ENCODE data around the gene CRYGN. TPM values are rescaled to one million over a fixed set of nuclear protein-coding genes. Genes with fewer than 3 reads are reported as not detected.

Gene CRYGN
- total RNA-seq, 1 experiment from 2014 or later, result not detected

DNA sequence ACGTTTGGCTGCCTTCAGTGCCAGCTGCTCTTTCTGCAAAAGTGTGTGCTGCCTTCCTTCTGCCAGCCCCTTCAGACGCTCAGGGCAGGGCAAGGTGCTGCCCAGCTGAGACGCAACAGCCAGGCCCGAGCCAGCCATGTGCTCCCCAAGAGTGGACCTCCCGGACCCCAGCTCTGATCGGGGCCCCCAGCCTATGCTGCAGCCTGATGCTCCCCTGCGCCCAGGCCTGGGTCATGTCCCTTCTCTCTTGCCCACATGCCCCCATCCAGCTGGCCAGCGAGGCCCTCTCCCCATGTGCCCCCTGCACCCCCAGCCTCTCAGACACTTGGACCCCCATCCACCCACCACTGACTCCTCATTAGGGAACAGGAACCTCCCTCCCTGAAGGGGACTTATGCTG is 47.9 kb downstream of the CRYGN start:
- DNase-seq (ENCODE audit: low read depth), result no peak

DNA sequence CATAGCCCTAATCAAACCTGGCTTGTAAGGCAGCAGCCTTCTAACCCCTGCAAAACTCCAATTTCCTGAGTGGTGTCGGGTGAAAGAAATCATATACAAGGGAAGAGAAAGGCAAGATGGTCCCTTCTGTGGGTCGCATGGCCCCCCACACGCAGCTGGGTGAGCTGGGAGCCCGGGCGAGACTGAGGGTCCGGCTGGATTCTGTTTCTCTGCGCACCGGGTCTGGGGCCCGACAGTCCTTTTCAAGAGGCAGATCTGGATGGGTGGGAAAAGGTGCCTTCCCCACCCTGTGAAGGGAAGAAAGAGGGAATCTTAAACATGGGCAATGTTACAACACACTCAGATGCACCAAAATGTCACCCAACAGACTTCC is 48.6 kb downstream of the CRYGN start:
- DNase-seq (ENCODE audit: low read depth), result no peak

DNA sequence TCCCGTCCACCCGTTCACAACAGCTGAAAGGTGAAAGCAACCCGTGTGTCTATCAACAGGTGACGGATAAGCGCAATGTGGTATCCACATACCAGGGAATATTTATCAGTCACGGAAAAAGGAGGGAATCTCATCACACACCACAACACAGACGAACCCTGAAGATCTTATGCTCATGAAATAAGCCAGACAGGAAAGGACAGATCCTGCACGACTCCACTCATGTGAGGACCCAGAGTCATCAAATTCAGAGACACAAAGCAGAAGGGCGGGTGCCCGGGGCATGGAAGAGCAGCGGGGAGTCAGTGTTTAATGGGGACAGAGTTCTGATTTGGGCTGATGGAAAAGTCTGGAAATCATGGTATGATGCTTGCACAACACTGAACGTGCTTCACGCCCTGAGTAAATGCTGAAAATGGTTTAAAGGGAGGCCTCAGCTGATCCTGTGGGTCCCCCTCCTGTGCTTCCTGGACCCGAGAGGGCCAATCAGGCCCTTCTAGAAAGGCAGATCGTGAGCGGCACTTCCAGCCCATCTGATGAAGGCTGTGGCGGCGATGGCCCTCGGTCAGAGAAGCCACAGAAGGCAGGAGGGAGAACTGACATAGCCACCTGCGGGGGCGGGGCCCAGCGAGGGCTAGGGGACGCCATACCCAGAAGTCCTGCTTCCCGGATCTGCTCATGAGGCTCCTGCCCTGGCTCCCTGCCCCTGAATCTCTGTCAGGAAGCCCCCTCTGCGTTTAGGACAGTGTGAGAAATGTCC is 49.2 kb downstream of the CRYGN start:
- no peak for DNase-seq (ENCODE audit: low read depth)

DNA sequence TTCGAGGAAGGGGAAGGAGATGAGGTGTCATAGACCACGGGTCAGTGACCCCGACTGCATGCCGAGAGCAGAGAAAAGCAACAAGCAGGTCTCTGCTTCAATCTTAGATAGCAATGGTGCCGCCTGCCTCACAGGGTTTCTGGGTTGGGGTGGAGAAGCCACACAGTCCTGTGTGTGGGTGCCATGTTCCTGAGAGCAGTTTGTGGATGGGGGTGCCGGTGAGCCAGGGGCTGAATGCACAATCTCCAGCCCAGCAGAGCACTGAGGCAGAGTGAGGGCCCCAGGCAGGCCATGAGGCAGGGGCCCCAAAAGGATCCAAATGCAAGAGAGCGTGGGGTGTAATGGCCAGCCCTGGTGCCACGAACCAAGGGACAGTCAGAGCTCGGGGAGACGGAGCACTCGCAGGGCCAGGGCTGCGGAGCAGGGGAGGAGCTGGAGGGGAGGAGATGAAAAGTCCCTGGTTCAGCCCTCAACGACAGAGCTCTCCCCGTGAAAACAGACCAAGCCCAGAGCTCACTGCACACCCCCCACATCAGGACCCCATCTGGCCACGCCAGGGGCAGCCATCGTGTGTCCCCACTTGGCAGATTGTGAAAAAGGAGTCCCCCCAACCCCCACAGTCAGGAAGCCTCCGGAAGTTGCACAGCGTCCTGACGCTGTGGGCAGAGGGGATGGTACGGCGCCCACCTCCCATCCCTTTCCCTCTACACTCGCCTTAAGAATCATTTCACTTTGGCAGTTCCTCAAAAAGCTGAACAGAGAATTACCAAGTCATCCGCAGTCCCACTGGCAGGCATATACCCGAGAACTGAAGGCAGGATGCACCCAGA is 50.0 kb downstream of the CRYGN start:
- DNase-seq (ENCODE audit: low read depth), result no peak

DNA sequence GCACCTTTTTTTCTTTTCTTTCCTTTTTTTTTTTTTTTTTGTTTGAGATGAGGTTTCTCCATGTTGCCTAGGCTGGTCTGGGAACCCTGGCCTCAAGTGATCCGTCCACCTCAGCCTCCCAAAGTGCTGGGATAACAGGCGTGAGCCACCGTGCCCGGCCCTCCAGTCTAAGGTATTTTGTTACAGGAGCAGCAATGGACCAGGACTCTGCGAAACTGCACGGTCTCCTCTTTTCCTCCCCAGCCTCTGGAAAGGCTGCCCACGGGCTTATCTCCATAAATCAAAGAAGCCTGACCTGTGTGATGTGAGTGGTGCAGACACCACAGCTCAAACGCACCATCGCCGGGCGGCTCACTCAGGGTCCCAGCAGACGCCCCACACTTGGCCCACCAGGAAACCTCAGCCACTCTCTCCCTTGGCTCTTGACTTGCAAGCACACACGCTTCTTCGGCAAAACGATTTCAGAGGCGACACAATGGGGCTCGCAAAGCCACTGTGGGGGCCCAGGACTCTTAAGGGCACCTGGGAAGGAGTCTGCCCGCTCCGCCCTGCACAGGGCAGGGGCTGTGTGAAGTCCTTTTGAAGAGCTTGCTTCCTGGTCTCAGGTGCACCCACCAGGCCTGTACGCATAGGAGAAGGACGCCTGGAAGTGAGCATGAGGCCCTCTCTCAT is 50.7 kb downstream of the CRYGN start:
- DNase-seq (ENCODE audit: low read depth), result no peak

DNA sequence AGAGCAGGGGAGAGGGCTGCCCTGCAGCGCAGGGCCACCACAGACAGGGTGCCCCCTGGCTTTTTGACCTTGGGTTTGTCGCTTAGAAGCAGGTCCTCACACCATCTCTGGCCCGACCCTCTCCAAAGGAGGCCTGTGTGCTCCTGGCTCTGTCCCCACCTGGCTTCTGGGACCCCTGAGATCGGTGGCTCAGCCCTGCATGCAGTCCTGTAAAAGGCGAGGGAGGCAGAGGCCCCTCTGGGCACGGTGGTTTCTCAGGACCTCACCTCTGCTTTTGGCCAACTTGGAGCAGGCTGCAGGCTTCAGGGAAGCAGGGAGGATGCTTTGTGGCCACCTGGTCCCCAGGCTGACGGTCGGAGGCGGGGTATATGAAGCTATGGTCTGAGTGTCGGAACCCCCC is 51.5 kb downstream of the CRYGN start:
- DNase-seq (ENCODE audit: low read depth), result no peak

DNA sequence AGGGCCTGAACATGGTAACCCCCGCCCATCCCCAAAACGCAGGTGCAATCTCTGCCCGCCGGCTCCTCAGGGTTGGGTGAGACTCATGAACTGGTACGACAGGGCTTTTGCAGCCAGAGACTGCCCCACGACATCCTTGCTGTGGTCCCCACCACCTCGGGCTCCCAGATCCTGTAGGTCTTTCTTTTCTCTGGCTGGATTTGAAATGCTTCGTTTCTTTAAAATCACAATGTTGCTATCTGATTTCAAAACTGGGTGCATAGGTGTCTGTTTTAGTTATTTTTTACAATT is 52.0 kb downstream of the CRYGN start:
- DNase-seq (ENCODE audit: low read depth), result no peak

DNA sequence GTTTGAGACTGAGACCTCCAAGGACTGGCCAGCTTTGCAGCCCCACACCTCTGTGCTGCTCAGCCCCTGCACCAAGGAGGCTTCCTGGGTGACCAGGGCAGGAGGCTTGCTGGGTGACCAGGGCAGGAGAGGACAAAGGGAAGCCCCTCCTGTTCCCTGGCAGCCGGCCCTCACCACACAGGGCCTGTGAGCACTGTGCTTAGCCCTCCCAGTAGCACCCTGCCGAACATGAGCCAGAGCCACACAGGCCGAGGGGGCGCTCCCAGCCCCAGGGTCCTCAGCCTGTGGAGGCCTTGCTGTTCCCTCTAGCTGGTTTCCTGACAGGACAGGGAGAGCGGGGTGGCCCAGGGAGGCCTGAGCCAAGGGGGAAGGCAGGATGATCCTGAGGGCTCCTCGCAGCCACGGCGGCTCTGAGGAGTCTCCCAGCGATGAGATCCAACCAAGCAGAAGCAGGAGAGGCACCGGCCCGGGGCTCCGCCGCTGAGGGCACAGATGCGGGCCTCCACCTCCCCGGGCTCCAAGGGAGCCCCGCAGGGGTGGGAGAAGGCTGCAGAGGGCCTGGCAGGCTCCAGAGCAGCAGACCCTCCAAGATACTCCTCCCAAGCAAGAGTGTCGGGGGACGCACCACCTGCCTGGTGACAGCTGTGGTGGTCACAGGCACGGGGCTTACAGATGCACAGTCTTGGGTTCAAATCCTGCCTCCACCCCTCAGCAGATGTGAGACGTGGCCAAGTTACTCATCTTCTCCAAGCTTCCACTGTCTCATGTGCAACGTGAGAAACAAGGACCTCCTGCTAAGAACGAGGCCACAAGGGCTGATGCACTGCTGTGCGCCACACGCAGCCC is 52.6 kb downstream of the CRYGN start:
- no peak for DNase-seq (ENCODE audit: low read depth)

DNA sequence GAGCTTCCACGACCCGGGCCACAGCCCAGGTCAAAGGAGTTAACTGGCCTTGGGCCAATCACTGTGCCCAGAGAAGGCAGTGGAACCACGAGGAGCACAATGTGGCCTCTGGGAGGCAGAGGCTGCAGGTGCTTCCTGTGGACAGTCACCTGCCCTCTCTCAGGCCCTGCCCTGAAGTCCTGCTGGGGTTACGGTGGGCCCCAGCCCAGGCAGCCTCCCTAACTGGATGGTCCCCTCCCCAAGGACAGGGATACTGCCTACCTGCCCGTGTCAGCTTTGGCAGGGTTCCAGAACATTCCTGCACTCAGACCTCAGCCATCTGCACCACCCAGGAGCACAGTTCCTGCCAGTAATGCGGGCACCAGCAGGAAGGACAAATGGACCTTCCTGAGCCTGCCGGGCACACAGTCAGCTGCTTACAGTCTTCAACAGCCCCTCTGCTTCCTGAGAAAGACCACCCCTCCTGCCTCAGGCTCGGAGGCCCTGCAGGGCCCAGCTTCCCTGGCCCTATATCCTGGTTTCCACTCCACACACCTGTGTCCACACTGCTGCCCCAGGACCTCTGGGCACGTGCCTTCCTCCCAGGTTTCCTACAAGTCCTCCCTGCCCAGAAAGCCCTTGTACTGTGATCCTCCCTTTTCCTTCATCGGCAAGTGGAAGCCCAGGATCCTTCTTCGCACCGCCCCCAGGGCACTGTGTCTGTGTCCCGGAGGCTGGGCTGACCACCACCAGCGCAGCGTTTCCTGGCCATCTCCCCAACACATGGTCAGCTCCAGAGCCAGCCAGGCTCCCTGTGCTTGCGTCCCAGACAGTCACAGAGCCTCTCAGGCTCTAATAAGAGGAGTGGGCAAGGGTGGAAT is 53.4 kb downstream of the CRYGN start:
- no peak for DNase-seq (ENCODE audit: low read depth)

DNA sequence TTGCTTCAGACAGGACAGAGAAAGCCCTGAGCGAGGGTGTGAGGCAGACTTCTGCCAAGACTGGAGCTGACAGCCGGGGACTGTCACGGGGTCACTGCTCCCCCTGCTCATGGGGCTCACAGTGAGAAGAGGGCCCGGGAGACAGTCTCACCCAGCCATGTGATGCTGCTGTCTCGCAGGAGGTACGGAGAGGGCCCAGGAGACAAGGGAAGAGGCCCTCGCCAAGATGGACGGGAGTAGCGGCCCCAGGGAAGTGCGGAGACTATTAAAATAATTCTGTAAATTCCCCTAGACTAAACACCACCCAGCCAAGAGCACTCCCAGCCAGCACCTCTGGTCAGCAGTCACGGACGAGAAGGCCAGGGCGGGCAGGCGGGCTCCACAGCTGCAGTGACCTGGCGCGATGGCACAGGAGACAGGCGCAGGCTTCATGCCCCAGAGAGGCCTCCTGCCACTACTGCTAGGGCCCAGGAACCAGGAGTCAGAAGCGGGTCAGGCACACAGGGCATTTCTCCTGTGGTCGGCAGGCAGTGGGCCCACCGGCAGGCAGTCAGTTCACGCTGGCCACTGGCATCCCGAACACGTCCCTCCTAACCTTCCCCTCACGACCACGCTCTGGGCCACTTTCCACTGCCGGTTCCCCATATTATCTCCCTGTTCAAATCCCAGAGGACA is 54.2 kb downstream of the CRYGN start:
- DNase-seq (ENCODE audit: low read depth), result no peak

DNA sequence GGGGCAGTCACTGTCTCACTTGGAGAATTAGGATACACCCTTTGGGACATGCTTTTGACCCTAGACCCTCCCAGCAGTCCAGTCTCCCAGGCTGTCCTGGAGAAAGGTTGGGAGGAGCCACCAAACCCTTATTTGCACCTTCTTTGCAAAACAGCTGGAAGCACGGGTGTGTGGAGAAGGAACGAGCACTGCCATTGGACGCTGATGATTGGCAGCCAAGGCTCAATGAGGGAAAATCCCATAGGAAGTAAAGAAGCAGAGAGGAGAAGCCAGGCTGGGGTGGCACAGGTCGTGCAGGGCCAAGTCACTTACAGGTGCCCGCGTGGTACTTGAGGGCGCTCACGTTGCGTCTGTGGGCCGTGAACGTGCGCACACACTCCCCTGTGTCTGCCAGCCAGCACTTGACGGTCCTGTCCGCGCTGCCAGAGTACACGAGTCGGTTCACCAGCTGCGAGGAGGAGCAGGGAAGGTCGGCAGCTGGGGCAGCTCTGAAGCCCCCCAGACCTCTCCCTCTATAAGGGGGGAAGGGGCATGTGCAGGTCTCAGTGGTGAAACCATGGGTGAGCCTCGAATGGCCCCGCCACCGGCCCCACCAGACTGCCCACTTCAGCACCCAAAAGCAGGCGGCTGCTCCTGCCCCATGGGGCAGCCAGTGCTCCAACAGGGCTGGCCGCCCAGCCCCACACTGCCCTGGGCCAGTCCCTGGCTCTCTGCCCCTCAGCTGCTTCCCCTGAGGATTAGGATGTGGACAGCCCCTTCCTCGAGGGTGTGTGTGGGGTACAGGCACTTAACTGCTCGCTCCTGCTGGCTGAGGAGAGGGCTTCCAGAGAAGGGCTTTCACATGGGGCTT is 54.9 kb downstream of the CRYGN start:
- no peak for DNase-seq (ENCODE audit: low read depth)

DNA sequence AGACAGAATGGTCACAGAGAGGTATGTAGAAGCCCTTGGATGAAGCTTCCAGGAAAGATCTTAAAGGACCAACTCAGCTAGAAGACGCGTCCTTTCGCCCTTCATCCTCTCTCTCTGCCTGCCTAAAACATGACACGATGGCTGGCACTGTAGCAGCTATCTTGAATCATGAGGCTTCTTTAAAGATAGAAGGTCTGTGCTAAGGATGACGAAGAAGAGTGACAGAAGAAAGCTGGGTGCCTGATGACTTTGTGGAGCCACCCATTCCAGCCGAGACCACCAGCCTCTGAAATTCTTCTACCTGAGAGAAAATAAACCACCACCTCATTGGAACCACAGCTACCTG is 55.6 kb downstream of the CRYGN start:
- no peak for DNase-seq (ENCODE audit: low read depth)

DNA sequence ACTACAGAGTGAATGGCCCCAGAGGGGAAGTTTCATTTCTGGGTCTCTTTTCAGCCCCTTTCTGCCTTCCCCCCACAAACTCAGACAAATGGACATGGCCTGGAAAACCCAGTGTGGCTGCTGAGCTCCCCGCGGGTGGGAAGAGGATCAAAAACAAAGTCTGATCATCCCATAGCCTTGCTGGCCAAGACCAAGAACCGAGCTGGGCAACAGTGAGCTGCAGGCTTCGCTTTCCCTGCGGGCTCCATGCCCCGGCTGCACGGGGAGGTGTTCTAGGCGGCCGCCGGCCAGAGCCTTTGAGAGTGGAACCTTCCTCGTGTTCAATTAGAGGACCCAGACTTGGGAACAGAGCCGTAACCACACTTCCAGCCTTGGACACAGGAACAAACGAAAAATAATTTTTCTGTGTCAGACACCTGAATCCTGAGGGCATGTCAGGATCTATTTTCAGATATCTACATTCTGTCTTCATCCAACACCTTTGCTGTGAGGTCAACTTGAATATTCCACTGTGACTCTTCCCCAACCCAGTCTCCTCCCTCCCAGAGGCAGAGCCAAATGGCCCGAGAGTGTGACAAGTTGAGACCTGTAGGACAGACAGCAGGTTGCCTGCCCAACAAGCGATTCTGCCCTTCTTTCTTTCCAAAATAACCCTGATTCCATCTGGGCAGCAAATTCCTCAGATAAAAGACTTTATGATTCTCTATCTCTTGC is 56.1 kb downstream of the CRYGN start:
- DNase-seq (ENCODE audit: low read depth), result no peak

DNA sequence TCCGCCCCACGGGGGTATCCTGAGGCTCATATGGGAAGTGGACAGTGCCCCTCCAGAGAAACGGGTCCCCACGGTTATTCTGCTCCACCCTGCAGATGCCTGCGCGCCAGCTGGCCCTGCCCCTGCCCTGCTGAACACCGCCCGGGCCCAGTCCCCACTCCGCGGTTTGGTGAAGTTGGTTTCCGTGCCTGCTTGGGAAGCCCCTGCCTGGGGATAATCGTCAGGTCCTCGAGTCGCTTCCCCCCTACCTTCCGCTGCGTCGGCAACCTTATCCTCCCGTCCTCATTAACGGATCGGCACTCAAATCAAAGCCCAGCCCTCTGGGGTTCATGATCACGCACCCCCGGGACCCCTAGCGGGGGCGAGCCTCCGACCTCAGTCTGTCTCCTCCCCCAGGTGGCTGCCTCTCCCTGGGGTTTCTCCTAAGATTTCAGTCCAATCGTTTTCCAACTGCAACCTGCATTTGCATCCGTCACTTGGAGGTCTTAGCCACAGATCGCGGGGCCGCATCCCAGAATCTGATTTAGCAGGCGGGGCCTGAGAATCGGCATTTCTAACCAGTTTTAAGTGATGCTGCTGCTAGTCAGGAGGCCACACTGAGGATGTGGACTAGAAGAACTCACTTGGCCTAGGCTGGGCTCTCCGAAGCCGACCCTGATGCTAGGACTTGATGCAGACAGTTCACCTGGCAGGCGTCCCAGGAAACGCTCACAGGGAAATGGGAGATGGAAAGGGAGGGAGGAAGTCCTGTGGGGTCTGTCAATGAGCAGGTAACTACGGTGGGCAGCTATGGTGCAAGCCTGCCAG is 57.7 kb downstream of the CRYGN start:
- no peak for DNase-seq (ENCODE audit: low read depth)

DNA sequence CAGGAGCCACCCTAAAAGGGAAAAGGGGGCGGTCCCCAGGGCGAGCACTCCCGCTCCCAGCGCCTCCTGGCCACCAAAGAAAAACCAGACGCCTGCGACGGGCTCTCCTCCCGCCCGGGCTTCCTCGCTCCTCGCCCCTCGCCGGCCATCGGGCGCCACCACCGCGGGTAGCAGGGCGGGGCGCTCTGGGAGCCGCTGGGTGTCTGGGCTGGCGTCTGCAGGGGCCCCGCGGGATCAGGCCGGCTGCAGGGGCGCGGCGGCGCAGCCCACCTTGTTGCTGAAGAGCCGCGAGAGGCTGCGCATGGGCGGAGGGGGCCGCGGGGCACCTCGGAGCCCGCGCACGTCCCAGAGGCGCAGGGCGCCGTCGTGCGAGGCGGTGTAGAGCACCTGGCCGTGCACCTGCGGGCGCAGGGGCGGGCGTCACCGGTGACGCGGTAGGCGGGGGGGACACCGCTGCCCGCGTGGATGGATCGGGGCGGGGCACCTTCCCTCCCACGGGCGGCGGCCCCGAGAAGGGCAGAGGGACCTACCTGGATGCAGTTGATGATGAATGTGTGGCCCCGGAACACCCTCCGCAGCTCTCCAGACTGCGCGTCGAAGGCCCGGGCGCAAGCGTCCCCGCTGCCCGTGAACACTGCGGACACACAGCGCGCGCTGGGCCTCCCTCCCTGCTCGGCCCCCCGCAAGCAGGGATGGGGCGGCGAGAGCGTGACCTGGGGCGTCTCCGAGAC is 58.4 kb downstream of the CRYGN start:
- no peak for DNase-seq (ENCODE audit: low read depth)

DNA sequence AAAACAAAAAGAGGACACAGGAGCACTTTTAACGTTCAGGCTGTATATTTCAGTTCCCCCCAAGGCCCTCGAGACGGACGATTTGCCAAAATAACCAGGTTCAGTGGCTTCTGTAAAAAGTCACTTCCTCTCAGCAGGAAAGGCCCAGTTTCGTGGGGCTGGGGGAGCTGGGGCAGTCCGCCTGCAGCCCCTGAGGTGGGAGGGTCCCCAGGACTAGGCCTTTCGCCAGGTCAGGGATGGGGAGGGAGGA is 58.9 kb downstream of the CRYGN start:
- no peak for DNase-seq (ENCODE audit: low read depth)

DNA sequence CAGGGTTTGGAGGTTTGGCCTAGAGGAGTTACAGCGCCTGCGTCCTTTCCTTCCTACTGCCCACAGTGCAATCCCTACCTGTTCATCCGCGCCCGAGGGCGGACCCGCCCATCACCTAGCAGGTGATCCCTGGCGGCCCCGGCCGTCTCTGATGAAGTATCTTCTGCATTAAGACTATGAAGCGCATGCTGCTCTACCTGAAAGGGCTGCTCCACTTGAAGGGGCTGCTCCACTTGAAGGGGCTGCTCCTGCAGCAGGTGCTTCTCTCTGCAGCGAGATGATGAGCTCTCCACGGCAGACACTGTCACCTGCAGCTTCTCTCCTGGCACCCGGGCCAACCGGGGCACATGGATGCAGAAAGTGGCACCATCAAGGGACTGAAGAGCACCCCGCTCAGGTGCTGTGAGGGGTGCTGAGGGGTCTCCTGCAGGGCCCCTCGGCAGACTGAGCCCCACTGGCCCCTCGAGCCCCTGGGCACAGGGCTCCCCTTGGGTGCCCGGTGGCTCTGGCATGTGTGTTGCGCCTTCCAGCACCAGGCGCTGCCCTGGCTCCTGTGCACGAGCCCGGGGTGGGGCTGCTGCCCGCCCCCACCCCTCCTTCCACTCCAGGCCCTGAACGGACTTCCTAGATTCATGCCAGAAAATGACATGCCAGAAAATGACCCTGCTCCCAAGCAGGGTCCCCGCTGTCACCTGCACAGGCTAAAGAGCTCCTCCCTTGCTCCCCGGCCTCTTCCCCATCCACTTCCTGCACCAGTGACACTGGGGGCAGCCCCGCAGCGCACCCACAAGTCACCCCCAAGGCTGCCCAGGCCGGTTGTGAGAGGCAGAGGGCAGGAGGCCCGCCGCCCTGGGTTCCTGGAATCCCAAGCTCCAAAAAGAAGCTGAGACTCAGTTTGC is 59.5 kb downstream of the CRYGN start:
- DNase-seq (ENCODE audit: low read depth), result no peak
